Spleen (tissue), 7 donors: ENCODE results near the gene PDE4B.

Source experiments
- POLR2A ChIP-seq, 3 donors: fragments of 450-650 bp; IDR thresholded peaks; one replicate each; pipeline ENCODE4 v1.5.1; 2017; ENCODE audit warnings: antibody characterized with exemption in 3 of 3, mild to moderate bottlenecking in 1 of 3
- POLR2AphosphoS5 ChIP-seq, 3 donors: sonication (generic); formaldehyde crosslinking; IDR thresholded peaks; one replicate each; pipeline ENCODE4 v1.5.1; 2017; ENCODE audit warnings: antibody characterized with exemption in 3 of 3
- TF ChIP-seq, protein P1 (sequence below), 11 experiments: fragments of 200-600 bp in 7 of 11; fragments of 450-650 bp in 4 of 11; sonication (generic) in 4 of 11; IDR thresholded peaks in 8 of 11; conservative IDR thresholded peaks in 3 of 11; 1 replicate in 7 of 11; 2 replicates in 4 of 11; pipeline versions ENCODE4 v1.4.0 to v1.8.0; 2016 to 2021; ENCODE audit warnings: antibody characterized with exemption in 11 of 11, inconsistent platforms in 4 of 11, mild to moderate bottlenecking in 1 of 11
- donor health status: DM: no; HTN: no; CAD: no; lungs with moderate emphysema.
- donor health status: DM: no; HTN: no; CAD: no.
- donor health status: DM: no; HTN: no; CAD: no.

DNA sequence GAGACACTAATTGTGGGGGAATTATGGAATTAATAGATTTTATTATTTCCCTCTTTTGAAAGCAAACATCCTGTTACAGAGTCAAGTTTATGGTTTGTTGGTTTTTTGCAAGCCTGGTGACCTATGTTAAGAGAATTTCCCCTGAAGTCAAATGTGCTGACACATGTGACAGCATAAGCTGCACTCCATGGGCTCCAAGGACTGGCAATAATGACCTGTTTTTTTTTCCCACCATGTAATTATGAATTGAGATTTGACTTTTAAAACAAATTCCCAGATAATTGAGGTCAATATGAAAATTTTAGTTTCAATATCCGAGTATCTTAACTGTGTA lies 498.8 kb downstream of the PDE4B start:
- TF ChIP-seq, protein P1, sequence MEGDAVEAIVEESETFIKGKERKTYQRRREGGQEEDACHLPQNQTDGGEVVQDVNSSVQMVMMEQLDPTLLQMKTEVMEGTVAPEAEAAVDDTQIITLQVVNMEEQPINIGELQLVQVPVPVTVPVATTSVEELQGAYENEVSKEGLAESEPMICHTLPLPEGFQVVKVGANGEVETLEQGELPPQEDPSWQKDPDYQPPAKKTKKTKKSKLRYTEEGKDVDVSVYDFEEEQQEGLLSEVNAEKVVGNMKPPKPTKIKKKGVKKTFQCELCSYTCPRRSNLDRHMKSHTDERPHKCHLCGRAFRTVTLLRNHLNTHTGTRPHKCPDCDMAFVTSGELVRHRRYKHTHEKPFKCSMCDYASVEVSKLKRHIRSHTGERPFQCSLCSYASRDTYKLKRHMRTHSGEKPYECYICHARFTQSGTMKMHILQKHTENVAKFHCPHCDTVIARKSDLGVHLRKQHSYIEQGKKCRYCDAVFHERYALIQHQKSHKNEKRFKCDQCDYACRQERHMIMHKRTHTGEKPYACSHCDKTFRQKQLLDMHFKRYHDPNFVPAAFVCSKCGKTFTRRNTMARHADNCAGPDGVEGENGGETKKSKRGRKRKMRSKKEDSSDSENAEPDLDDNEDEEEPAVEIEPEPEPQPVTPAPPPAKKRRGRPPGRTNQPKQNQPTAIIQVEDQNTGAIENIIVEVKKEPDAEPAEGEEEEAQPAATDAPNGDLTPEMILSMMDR (IDR thresholded peaks at IDR 0.05 in 8 of 11, conservative IDR thresholded peaks at IDR 0.05 in 3 of 11), result no peak
- TF ChIP-seq POLR2AphosphoS5 (IDR thresholded peaks at IDR 0.05), result no peak
- TF ChIP-seq POLR2A (IDR thresholded peaks at IDR 0.05), result no peak
